Mesothelial cell of epicardium (in vitro differentiated cells): Measurements from ENCODE around the gene SMIM11. TPM values are rescaled to one million over a fixed set of nuclear protein-coding genes. Genes with fewer than 3 reads are reported as not detected.

ENCODE experiments used
- DNase-seq, 2 experiments: peaks; one replicate each; pipeline ENCODE4 v3.0.0; 2021; ENCODE audit warnings: low spot score in 2 of 2; ENCODE audit not compliant: unreplicated experiment in 2 of 2
- H3K27ac Mint-ChIP-seq: 2 replicates; pipeline ENCODE4 v1.8.0; 2021; ENCODE audit warnings: mixed read lengths
- H3K27me3 Mint-ChIP-seq: 2 replicates; pipeline ENCODE4 v1.8.0; 2021; ENCODE audit warnings: low read depth, mixed read lengths
- H3K36me3 Mint-ChIP-seq: 2 replicates; pipeline ENCODE4 v1.8.0; 2021; ENCODE audit warnings: mixed read lengths
- H3K4me1 Mint-ChIP-seq: 2 replicates; pipeline ENCODE4 v1.8.0; 2021; ENCODE audit warnings: mixed read lengths
- H3K4me3 Mint-ChIP-seq: 2 replicates; pipeline ENCODE4 v1.8.0; 2021; ENCODE audit warnings: mild to moderate bottlenecking, moderate library complexity, mixed read lengths
- H3K9me3 Mint-ChIP-seq: 2 replicates; pipeline ENCODE4 v1.8.0; 2021; ENCODE audit warnings: mixed read lengths
- total RNA-seq: library from RNA; stranded (reverse); gene quantifications from 3 replicates; pipeline ENCODE4 v1.2.1, GENCODE V29; 2021
- TF ChIP-seq, protein P1 (sequence below): fragments of 200-600 bp; sonication (generic); IDR thresholded peaks from one replicate; pipeline ENCODE4 v1.5.0; 2021; ENCODE audit warnings: antibody characterized with exemption; ENCODE audit not compliant: unreplicated experiment

Gene SMIM11
- total RNA-seq, 1 donor from 2014 or later, result 16.9 TPM

GRCh38 chr21:34357889-34358288 lies 17.4 kb upstream of the SMIM11 start:
- no peaks in the 10 kb centered on the region for H3K4me1 Mint-ChIP-seq
- no peak for DNase-seq
- TF ChIP-seq, protein P1, sequence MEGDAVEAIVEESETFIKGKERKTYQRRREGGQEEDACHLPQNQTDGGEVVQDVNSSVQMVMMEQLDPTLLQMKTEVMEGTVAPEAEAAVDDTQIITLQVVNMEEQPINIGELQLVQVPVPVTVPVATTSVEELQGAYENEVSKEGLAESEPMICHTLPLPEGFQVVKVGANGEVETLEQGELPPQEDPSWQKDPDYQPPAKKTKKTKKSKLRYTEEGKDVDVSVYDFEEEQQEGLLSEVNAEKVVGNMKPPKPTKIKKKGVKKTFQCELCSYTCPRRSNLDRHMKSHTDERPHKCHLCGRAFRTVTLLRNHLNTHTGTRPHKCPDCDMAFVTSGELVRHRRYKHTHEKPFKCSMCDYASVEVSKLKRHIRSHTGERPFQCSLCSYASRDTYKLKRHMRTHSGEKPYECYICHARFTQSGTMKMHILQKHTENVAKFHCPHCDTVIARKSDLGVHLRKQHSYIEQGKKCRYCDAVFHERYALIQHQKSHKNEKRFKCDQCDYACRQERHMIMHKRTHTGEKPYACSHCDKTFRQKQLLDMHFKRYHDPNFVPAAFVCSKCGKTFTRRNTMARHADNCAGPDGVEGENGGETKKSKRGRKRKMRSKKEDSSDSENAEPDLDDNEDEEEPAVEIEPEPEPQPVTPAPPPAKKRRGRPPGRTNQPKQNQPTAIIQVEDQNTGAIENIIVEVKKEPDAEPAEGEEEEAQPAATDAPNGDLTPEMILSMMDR, result no peak
- H3K27me3 Mint-ChIP-seq, result peaks cover 13% of the 10 kb centered on the region
- H3K4me3 Mint-ChIP-seq, result no peak overlapping the region
- H3K27ac Mint-ChIP-seq, result no peak overlapping the region
- peaks cover 7% of the 10 kb centered on the region for H3K9me3 Mint-ChIP-seq
- peaks cover 2% of the 10 kb centered on the region for H3K36me3 Mint-ChIP-seq

GRCh38 chr21:34358866-34359265 lies 16.4 kb upstream of the SMIM11 start:
- TF ChIP-seq, protein P1, result no peak
- Mint-ChIP-seq H3K36me3 (peaks cover 2% of the 10 kb centered on the region), H3K4me1 (no peaks in the 10 kb centered on the region), H3K27me3 (peaks cover 17% of the 10 kb centered on the region), H3K9me3 (peaks cover 7% of the 10 kb centered on the region), H3K27ac (no peak overlapping the region), H3K4me3 (no peak overlapping the region)
- DNase-seq, result no peak

DNA sequence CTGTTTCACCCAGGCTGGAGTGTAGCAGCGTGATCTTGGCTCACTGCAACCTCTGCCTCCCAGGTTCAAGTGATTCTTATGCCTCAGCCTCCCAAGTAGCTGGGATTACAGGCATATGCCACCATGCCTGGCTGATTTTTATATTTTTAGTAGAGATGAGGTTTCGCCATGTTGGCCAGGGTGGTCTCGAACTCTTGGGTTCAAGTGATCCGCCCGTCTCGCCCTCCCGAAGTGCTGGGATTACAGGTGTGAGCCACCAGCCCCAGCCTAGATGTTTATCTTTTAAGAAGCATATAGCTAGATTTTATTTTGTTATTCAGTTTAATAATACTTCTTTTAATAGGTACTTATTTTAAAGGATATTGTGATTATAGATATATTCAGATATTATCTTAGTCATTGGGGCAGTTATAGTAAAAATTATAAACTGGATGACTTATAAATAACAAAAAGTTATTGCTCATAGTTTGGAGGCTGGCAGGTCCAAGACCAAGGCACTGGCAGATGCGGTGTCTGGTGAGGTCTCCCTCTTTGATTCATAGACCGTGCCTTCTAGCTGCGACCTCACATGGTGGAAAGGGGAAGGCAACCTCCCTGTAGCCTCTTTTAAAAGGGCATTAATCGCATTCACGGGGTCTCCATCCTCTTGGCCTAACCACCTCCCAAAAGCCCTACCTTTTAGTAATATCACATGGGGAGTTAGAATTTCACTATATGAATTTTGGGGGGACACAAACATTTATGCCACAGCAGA lies 14.6 kb upstream of the SMIM11 start:
- H3K4me1 Mint-ChIP-seq, result no peaks in the 10 kb centered on the region
- DNase-seq, result no peak
- peaks cover 16% of the 10 kb centered on the region for H3K27me3 Mint-ChIP-seq
- H3K36me3 Mint-ChIP-seq, result peaks cover 2% of the 10 kb centered on the region
- peaks cover 7% of the 10 kb centered on the region for H3K9me3 Mint-ChIP-seq
- H3K27ac Mint-ChIP-seq, result no peak overlapping the region
- TF ChIP-seq, protein P1, result no peak
- no peak overlapping the region for H3K4me3 Mint-ChIP-seq

DNA sequence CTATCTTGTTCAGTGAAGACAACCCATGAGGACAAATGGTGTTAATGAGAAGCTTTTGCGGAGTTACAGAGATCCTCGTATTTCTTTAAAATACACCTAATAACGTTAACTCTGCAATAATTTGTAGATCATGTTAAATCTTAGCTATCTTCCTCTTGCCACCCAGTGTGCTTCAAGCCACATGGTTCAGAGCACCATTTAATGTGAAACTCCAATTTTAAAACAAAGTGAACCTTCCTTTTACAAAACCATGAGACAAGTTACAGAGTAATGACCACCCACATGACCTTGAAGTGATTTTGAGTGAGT lies 13.2 kb upstream of the SMIM11 start:
- TF ChIP-seq, protein P1, result peak; percentile 36
- peaks cover 12% of the 10 kb centered on the region for H3K27me3 Mint-ChIP-seq
- H3K4me3 Mint-ChIP-seq, result no peak overlapping the region
- peaks cover 2% of the 10 kb centered on the region for H3K36me3 Mint-ChIP-seq
- H3K27ac Mint-ChIP-seq, result no peak overlapping the region
- H3K9me3 Mint-ChIP-seq, result peaks cover 7% of the 10 kb centered on the region
- H3K4me1 Mint-ChIP-seq, result no peaks in the 10 kb centered on the region
- DNase-seq, result no peak

- H3K4me3 Mint-ChIP-seq, result no peak overlapping the region
- H3K4me1 Mint-ChIP-seq, result peaks cover 4% of the 10 kb centered on the region
- TF ChIP-seq, protein P1, result no peak
- no peak overlapping the region for H3K27ac Mint-ChIP-seq
- peaks cover 7% of the 10 kb centered on the region for H3K9me3 Mint-ChIP-seq
- no peak for DNase-seq
- H3K27me3 Mint-ChIP-seq, result peaks cover 12% of the 10 kb centered on the region
- peaks cover 2% of the 10 kb centered on the region for H3K36me3 Mint-ChIP-seq
These were observed 12.6 kb upstream of the SMIM11 start for GRCh38 chr21:34362670-34363069.
